Endometrial microvascular endothelial cells (primary cell): Measurements from ENCODE around the gene SLC16A7. TPM values are rescaled to one million over a fixed set of nuclear protein-coding genes. Genes with fewer than 3 reads are reported as not detected.
"Not testable (repeated sequence)": the region's sequence is repeated elsewhere in the genome, so short reads cannot be mapped to it uniquely, and the experiment has no call there.

Experiments used
- in situ Hi-C: cut with HindIII; loops from 2 replicates; pipeline ENCODE4 v1.10.0; 2017; ENCODE audit warnings: low sequenced_read_pairs, low pct_unique_long_range_greater_than_20kb; ENCODE audit errors: inconsistent ontology term
- total RNA-seq: library from RNA; depleted of rRNA; stranded (reverse); fragments of >200 nt; gene quantifications from one replicate; pipeline ENCODE4 v1.2.3, GENCODE V29; 2015; ENCODE audit errors: inconsistent ontology term

The SLC16A7 gene, protein sequence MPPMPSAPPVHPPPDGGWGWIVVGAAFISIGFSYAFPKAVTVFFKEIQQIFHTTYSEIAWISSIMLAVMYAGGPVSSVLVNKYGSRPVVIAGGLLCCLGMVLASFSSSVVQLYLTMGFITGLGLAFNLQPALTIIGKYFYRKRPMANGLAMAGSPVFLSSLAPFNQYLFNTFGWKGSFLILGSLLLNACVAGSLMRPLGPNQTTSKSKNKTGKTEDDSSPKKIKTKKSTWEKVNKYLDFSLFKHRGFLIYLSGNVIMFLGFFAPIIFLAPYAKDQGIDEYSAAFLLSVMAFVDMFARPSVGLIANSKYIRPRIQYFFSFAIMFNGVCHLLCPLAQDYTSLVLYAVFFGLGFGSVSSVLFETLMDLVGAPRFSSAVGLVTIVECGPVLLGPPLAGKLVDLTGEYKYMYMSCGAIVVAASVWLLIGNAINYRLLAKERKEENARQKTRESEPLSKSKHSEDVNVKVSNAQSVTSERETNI
- total RNA-seq = 9.5 TPM

DNA sequence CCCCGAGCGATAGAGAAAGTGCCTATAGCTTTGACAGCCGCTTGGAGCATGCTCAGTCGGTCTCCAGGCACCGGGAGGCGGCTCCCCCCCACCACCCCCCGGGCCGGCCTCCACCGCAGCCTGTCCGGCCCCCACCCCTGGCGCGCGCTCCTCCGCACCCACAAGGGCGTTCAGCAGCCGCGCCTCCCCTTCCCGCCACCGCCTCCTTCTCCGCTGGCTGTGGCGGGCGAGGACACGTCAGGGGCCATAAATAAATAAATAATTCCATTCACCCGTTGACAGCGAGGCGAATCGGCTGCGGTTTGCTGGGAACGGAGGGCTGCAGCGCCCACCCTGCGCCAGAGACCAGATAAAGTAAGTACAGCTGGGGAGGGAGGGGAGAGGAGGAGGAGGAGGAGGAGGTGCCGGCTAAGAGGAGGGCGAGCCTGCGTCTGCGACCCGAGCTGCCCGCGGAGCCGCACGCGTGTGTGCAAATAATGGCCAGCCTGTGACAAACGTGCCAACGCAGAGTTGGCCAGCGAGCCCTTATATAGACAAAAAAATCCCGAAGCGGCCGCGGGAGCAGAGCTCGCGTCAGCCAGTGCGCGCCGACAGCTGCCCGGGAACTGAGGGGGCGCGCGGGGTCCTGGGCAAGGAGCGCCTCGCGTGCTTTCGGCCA lies at the start of gene SLC16A7:
TSS of gene SLC16A7 (plus strand) at position 147 of the 658 bp plus-strand sequence. CDS start 108,773 bp downstream, outside the sequence.
- in situ Hi-C loops = no loop called here

DNA sequence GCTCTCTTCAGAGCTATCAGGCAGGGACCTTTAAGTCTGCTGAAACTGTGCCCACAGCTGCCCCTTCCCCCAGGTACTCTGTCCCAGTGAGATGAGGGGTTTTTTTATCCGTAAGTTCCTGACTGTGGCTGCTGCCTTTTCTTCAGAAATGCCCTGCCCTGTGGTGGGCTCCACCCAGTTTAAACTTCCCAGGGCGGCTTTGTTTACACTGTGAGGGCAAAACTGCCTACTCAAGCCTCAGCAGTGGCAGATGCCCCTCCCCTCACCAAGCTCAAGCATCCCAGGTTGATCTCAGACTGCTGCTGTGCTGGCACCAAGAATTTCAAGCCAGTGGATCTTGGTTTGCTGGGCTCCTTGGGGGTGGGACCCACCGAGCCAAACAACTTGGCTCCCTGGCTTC lies 46.9 kb upstream of the SLC16A7 start:
- in situ Hi-C loops = no loop called here

GRCh38 chr12:59559696-59560095 lies 36.1 kb upstream of the SLC16A7 start:
- in situ Hi-C loops = no loop called here

GRCh38 chr12:59570145-59570544 lies 25.7 kb upstream of the SLC16A7 start:
- in situ Hi-C loops = no loop called here

- in situ Hi-C loops = no loop called here
Measured at GRCh38 chr12:59574406-59574805, 21.4 kb upstream of the SLC16A7 start.

GRCh38 chr12:59575826-59576225 lies 20.0 kb upstream of the SLC16A7 start:
- in situ Hi-C loops = no loop called here

GRCh38 chr12:59578254-59578653 lies 17.6 kb upstream of the SLC16A7 start:
- in situ Hi-C loops = no loop called here

DNA sequence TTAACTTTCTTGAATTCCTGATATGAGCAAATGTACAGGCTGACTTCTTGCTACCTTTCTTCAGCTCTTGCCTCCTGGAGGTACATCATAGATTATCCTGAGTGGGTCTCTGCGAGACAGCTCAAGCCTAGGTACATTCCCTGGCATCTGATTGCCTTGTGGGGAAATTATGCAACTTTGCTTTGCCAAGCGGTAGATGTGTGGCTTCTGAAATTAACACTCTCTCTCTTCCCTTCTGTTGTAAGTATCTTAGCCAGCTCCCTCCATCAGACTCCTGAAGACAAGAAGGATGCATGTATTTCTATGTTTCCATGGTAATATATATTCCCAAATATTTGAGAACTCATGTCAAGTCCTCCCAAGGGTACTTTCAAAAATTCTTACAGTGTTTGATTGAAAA lies 16.2 kb upstream of the SLC16A7 start:
- in situ Hi-C loops = no loop called here

DNA sequence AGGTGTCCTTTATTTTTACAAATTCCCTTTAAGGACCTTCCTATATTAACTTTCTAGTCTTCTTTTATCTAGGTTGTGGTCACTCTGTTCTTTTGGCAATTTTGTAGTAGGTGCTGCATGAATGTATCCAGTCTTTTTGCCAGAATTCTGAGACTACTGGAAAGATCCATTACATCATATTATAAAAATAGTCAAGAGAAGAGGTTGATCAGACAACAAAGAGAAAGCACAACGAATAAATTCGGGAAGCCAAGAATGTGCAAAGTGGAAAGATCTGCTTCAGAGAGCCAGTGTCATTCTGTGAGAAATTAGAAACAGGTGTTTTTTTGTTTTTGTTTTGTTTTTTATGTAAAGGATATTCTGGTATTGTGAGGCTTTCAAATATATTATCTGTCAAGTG lies 15.8 kb upstream of the SLC16A7 start:
- in situ Hi-C loops = no loop called here

DNA sequence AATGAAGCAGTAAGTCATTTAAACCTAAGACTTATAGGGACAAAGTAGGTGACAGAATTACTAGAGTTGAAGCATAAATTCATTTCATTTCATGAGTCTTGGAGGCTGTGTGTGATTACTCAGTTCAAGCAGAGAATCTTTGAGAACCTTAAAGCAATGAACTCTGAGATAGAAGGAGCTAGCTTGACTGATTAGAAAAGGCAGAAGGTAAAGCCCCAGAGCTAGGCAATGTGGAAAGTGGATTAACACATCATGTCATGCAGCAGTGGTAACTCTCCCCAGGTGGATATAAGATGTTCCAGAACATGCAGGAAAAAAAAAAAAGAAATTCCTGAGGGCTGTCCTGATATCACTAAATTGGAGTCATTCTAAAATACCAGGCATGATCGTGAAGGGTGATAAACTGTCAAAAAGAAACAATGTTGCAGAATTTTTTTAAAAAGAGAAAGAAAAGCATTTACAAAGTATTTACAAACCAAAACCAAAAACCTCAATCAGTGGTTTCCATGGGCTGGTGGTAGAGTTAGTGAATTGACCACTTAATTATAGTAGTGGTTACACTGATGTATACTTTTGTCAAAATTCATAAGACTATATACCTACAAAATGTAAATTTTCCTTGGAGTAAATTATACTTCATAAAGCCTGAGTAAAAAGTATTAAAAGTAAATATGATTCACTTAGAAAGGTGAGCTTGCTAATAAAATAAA lies 12.7 kb upstream of the SLC16A7 start:
- in situ Hi-C loops = no loop called here

DNA sequence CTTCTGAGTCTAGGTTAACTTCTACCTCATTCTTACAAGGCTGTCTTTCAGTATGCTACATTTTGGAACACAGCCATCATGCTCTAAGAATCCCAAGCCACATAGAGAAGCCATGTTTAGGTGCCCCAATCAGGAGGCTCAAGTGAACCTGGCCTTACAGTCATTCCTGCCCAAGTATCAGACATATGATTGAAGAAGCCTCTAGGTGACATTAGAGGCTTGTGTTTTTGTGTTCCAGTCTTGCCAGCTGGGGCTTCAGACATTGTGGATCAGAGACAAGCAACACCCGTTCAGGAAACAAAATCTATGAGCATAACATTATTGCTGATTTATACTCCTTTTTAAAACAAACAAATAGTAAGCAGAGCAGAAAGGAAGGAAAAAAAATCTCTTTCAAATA lies 8.1 kb upstream of the SLC16A7 start:
- in situ Hi-C loops = no loop called here

GRCh38 chr12:59593761-59594160 lies 2.1 kb upstream of the SLC16A7 start:
- in situ Hi-C loops = no loop called here

GRCh38 chr12:59594943-59595500 lies 807 bp upstream of the SLC16A7 start:
- in situ Hi-C loops = no loop called here

GRCh38 chr12:59595565-59595882 lies 305 bp upstream of the SLC16A7 start:
- in situ Hi-C loops = no loop called here

GRCh38 chr12:59597385-59597781 lies 1.6 kb downstream of the SLC16A7 start:
- in situ Hi-C loops = no loop called here

DNA sequence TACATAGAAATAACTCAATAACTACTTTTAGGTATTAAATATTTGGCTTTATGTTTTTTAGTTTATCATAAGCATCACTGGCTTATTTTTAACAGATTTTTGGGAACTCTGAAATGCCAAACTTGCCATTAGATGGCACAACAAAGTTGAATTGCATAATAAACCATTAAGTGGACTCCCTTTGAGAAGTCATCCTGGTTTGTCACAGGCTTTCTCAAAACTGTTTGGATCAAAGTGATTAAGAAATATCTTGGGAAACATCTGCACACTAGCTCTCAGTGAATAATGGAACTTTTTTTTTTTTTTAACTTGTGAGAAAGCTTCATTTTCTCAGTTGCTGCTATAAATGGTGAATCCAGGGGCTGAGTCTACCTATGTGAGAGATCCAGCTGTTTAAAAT lies 4.3 kb downstream of the SLC16A7 start:
- in situ Hi-C loops = no loop called here

DNA sequence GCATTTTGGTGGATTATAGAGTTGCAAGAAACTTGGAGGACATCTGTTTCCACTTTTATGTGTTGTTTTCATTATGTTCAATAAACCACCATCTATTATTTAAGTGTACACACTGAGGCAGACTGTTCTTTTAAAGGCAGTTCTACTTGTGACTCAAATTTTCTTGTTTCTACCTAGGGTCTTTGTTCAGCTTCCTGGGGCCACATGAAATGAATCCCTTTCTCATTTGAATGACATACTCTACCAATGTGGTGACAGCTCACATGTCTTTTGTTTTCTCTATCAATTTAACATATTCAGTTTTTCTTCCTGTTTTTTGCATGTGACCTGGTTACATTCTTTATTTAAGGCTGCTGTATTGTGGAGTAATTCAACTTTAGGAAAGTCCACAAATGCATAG lies 7.9 kb downstream of the SLC16A7 start:
- in situ Hi-C loops = no loop called here

DNA sequence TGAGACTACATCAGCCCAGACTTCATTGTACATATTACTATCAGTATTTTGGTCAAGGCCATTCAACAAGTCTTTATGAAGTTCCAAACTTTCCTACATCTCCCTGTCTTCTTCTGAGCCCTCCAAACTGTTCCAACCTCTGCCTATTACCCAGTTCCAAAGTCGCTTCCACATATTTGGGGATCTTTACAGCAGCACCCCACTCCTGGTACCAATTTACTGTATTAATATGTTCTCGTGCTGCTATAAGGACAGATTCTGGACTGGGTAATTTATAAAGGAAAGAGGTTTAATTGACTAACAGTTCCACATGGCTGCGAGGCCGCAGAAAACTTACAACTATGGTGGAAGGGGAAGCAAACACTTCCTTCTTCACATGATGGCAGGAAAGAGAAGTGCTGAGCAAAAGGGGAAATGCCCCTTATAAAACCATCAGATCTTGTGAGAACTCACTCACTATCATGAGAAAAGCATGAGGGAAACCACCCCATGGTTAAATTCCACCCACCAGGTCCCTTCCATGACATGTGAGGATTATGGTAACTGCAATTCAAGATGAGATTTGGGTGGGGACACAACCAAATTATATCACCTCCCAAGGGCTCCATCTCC lies 17.1 kb downstream of the SLC16A7 start:
- in situ Hi-C loops = not testable (repeated sequence)
